Measurements from ENCODE around the gene SOWAHA.
"Not testable (repeated sequence)": the region's sequence is repeated elsewhere in the genome, so short reads cannot be mapped to it uniquely, and the experiment has no call there.

The SOWAHA gene

GRCh38 chr5:132840896-132841295, 27.8 kb downstream of the SOWAHA start:
- Histone ChIP-seq H3K9me3 (ENCODE audit: control insufficient read depth in 5 of 5, low read length in 5 of 5) (no peaks in the 10 kb centered on the region), H3K4me1 (ENCODE audit: control insufficient read depth in 5 of 5, insufficient read depth in 5 of 5, low read length in 5 of 5) (peaks cover 0 to 34% (median 13%) of the 10 kb centered on the region in 5 donors), H3K27ac (ENCODE audit: low read depth, low read length) (no peak overlapping the region), H3K9ac (ENCODE audit: low read length in 5 of 5) (no peak overlapping the region), H3K36me3 (ENCODE audit: control insufficient read depth in 5 of 5, insufficient read depth in 5 of 5, low read length in 5 of 5) (no peaks in the 10 kb centered on the region), H3K4me3 (ENCODE audit: low read depth in 1 of 5, low read length in 5 of 5) (no peak overlapping the region), H3K27me3 (ENCODE audit: control insufficient read depth in 5 of 5, insufficient read depth in 4 of 5, low read length in 5 of 5) (no peaks in the 10 kb centered on the region)

- H3K27ac ChIP-seq (ENCODE audit: low read depth, low read length): no peak overlapping the region
- H3K4me1 ChIP-seq (ENCODE audit: control insufficient read depth in 5 of 5, insufficient read depth in 5 of 5, low read length in 5 of 5): peaks cover 0 to 34% (median 13%) of the 10 kb centered on the region in 5 donors
- H3K36me3 ChIP-seq (ENCODE audit: control insufficient read depth in 5 of 5, insufficient read depth in 5 of 5, low read length in 5 of 5): no peaks in the 10 kb centered on the region
- H3K9me3 ChIP-seq (ENCODE audit: control insufficient read depth in 5 of 5, low read length in 5 of 5): no peaks in the 10 kb centered on the region
- no peak overlapping the region for H3K9ac ChIP-seq (ENCODE audit: low read length in 5 of 5)
- no peaks in the 10 kb centered on the region for H3K27me3 ChIP-seq (ENCODE audit: control insufficient read depth in 5 of 5, insufficient read depth in 4 of 5, low read length in 5 of 5)
- H3K4me3 ChIP-seq (ENCODE audit: low read depth in 1 of 5, low read length in 5 of 5): no peak overlapping the region
Observed at GRCh38 chr5:132841305-132841704, 28.2 kb downstream of the SOWAHA start.

GRCh38 chr5:132848270-132848669, 35.2 kb downstream of the SOWAHA start:
- Histone ChIP-seq H3K36me3 (ENCODE audit: control insufficient read depth in 5 of 5, insufficient read depth in 5 of 5, low read length in 5 of 5) (no peaks in the 10 kb centered on the region), H3K27me3 (ENCODE audit: control insufficient read depth in 5 of 5, insufficient read depth in 4 of 5, low read length in 5 of 5) (no peaks in the 10 kb centered on the region), H3K4me1 (ENCODE audit: control insufficient read depth in 5 of 5, insufficient read depth in 5 of 5, low read length in 5 of 5) (no peaks in the 10 kb centered on the region), H3K4me3 (ENCODE audit: low read depth in 1 of 5, low read length in 5 of 5) (no peak overlapping the region), H3K9ac (ENCODE audit: low read length in 5 of 5) (no peak overlapping the region), H3K9me3 (ENCODE audit: control insufficient read depth in 5 of 5, low read length in 5 of 5) (no peaks in the 10 kb centered on the region), H3K27ac (ENCODE audit: low read depth, low read length) (no peak overlapping the region)

- H3K27ac ChIP-seq (ENCODE audit: low read depth, low read length): no peak overlapping the region
- H3K27me3 ChIP-seq (ENCODE audit: control insufficient read depth in 5 of 5, insufficient read depth in 4 of 5, low read length in 5 of 5): no peaks in the 10 kb centered on the region
Observed at GRCh38 chr5:132849347-132849746, 36.2 kb downstream of the SOWAHA start.

GRCh38 chr5:132850066-132850465, 37.0 kb downstream of the SOWAHA start:
- no peaks in the 10 kb centered on the region for H3K27me3 ChIP-seq (ENCODE audit: control insufficient read depth in 5 of 5, insufficient read depth in 4 of 5, low read length in 5 of 5)
- H3K4me1 ChIP-seq (ENCODE audit: control insufficient read depth in 5 of 5, insufficient read depth in 5 of 5, low read length in 5 of 5): no peaks in the 10 kb centered on the region
- no peaks in the 10 kb centered on the region for H3K9me3 ChIP-seq (ENCODE audit: control insufficient read depth in 5 of 5, low read length in 5 of 5)
- no peak overlapping the region for H3K27ac ChIP-seq (ENCODE audit: low read depth, low read length)
- H3K4me3 ChIP-seq (ENCODE audit: low read depth in 1 of 5, low read length in 5 of 5): no peak overlapping the region
- no peaks in the 10 kb centered on the region for H3K36me3 ChIP-seq (ENCODE audit: control insufficient read depth in 5 of 5, insufficient read depth in 5 of 5, low read length in 5 of 5)
- H3K9ac ChIP-seq (ENCODE audit: low read length in 5 of 5): no peak overlapping the region

More at GRCh38 chr5:132849347-132849746, 36.2 kb downstream of the SOWAHA start:
- H3K4me1 ChIP-seq (ENCODE audit: control insufficient read depth in 5 of 5, insufficient read depth in 5 of 5, low read length in 5 of 5): no peaks in the 10 kb centered on the region
- H3K4me3 ChIP-seq (ENCODE audit: low read depth in 1 of 5, low read length in 5 of 5): no peak overlapping the region
- no peak overlapping the region for H3K9ac ChIP-seq (ENCODE audit: low read length in 5 of 5)
- no peaks in the 10 kb centered on the region for H3K9me3 ChIP-seq (ENCODE audit: control insufficient read depth in 5 of 5, low read length in 5 of 5)
- no peaks in the 10 kb centered on the region for H3K36me3 ChIP-seq (ENCODE audit: control insufficient read depth in 5 of 5, insufficient read depth in 5 of 5, low read length in 5 of 5)

- no peak overlapping the region for H3K9ac ChIP-seq (ENCODE audit: low read length in 5 of 5)
Observed at GRCh38 chr5:132853323-132853722, 40.2 kb downstream of the SOWAHA start.

GRCh38 chr5:132853790-132854189, 40.7 kb downstream of the SOWAHA start:
- H3K4me1 ChIP-seq (ENCODE audit: control insufficient read depth in 5 of 5, insufficient read depth in 5 of 5, low read length in 5 of 5): no peaks in the 10 kb centered on the region
- no peaks in the 10 kb centered on the region for H3K36me3 ChIP-seq (ENCODE audit: control insufficient read depth in 5 of 5, insufficient read depth in 5 of 5, low read length in 5 of 5)
- no peaks in the 10 kb centered on the region for H3K9me3 ChIP-seq (ENCODE audit: control insufficient read depth in 5 of 5, low read length in 5 of 5)
- H3K4me3 ChIP-seq (ENCODE audit: low read depth in 1 of 5, low read length in 5 of 5): no peak overlapping the region
- H3K9ac ChIP-seq (ENCODE audit: low read length in 5 of 5): no peak overlapping the region
- peaks cover 0 to 3% (median 0%) of the 10 kb centered on the region in 5 donors for H3K27me3 ChIP-seq (ENCODE audit: control insufficient read depth in 5 of 5, insufficient read depth in 4 of 5, low read length in 5 of 5)
- H3K27ac ChIP-seq (ENCODE audit: low read depth, low read length): no peak overlapping the region

More at GRCh38 chr5:132853323-132853722, 40.2 kb downstream of the SOWAHA start:
- H3K27ac ChIP-seq (ENCODE audit: low read depth, low read length): no peak overlapping the region
- no peaks in the 10 kb centered on the region for H3K9me3 ChIP-seq (ENCODE audit: control insufficient read depth in 5 of 5, low read length in 5 of 5)
- peaks cover 0 to 3% (median 0%) of the 10 kb centered on the region in 5 donors for H3K27me3 ChIP-seq (ENCODE audit: control insufficient read depth in 5 of 5, insufficient read depth in 4 of 5, low read length in 5 of 5)
- no peaks in the 10 kb centered on the region for H3K4me1 ChIP-seq (ENCODE audit: control insufficient read depth in 5 of 5, insufficient read depth in 5 of 5, low read length in 5 of 5)
- no peak overlapping the region for H3K4me3 ChIP-seq (ENCODE audit: low read depth in 1 of 5, low read length in 5 of 5)
- no peaks in the 10 kb centered on the region for H3K36me3 ChIP-seq (ENCODE audit: control insufficient read depth in 5 of 5, insufficient read depth in 5 of 5, low read length in 5 of 5)

- Histone ChIP-seq H3K4me1 (ENCODE audit: control insufficient read depth in 5 of 5, insufficient read depth in 5 of 5, low read length in 5 of 5) (no peaks in the 10 kb centered on the region), H3K9me3 (ENCODE audit: control insufficient read depth in 5 of 5, low read length in 5 of 5) (no peaks in the 10 kb centered on the region), H3K4me3 (ENCODE audit: low read depth in 1 of 5, low read length in 5 of 5) (no peak overlapping the region), H3K9ac (ENCODE audit: low read length in 5 of 5) (no peak overlapping the region), H3K27me3 (ENCODE audit: control insufficient read depth in 5 of 5, insufficient read depth in 4 of 5, low read length in 5 of 5) (peaks cover 0 to 3% (median 0%) of the 10 kb centered on the region in 5 donors), H3K36me3 (ENCODE audit: control insufficient read depth in 5 of 5, insufficient read depth in 5 of 5, low read length in 5 of 5) (no peaks in the 10 kb centered on the region), H3K27ac (ENCODE audit: low read depth, low read length) (no peak overlapping the region)
Observed at GRCh38 chr5:132854301-132854700, 41.2 kb downstream of the SOWAHA start.

- not testable (repeated sequence) for H3K9ac ChIP-seq (ENCODE audit: low read length in 5 of 5); H3K9me3 ChIP-seq (ENCODE audit: control insufficient read depth in 5 of 5, low read length in 5 of 5); H3K4me3 ChIP-seq (ENCODE audit: low read depth in 1 of 5, low read length in 5 of 5); H3K27me3 ChIP-seq (ENCODE audit: control insufficient read depth in 5 of 5, insufficient read depth in 4 of 5, low read length in 5 of 5); H3K36me3 ChIP-seq (ENCODE audit: control insufficient read depth in 5 of 5, insufficient read depth in 5 of 5, low read length in 5 of 5); H3K27ac ChIP-seq (ENCODE audit: low read depth, low read length); H3K4me1 ChIP-seq (ENCODE audit: control insufficient read depth in 5 of 5, insufficient read depth in 5 of 5, low read length in 5 of 5)
Observed at GRCh38 chr5:132854992-132855391, 41.9 kb downstream of the SOWAHA start.

GRCh38 chr5:132856011-132856410, 42.9 kb downstream of the SOWAHA start:
- Histone ChIP-seq H3K27ac (ENCODE audit: low read depth, low read length) (no peak overlapping the region), H3K4me3 (ENCODE audit: low read depth in 1 of 5, low read length in 5 of 5) (no peak overlapping the region), H3K9me3 (ENCODE audit: control insufficient read depth in 5 of 5, low read length in 5 of 5) (no peaks in the 10 kb centered on the region), H3K36me3 (ENCODE audit: control insufficient read depth in 5 of 5, insufficient read depth in 5 of 5, low read length in 5 of 5) (no peaks in the 10 kb centered on the region), H3K4me1 (ENCODE audit: control insufficient read depth in 5 of 5, insufficient read depth in 5 of 5, low read length in 5 of 5) (no peaks in the 10 kb centered on the region), H3K27me3 (ENCODE audit: control insufficient read depth in 5 of 5, insufficient read depth in 4 of 5, low read length in 5 of 5) (peaks cover 0 to 3% (median 0%) of the 10 kb centered on the region in 5 donors), H3K9ac (ENCODE audit: low read length in 5 of 5) (no peak overlapping the region)
